MCF 10A (cell line): ENCODE measurements around the gene CALHM5. TPM values are rescaled to one million over a fixed set of nuclear protein-coding genes. Genes with fewer than 3 reads are reported as not detected.

Source experiments
- BruUV-seq: library from RNA; stranded (reverse); fragments of 400-500 nt; replicated peaks from 2 replicates; lab custom pipeline; 2021; lab: Mats Ljungman, UMichigan
- CTCF ChIA-PET: fragments of 300-600 bp; sonication (Branson Sonifier 250); formaldehyde crosslinking; extraction: SDS; loops from one replicate; lab custom pipeline; 2021; ENCODE audit warnings: antibody characterized with exemption, inconsistent platforms; lab: Yijun Ruan, JAX
- POLR2A ChIA-PET: fragments of 300-600, 350-650 bp; sonication (Branson Sonifier 250); formaldehyde crosslinking; extraction: SDS; loops from one replicate; lab custom pipeline; 2020; ENCODE audit warnings: antibody characterized with exemption, inconsistent platforms; lab: Yijun Ruan, JAX
- DNase-seq: peaks from one replicate; pipeline ENCODE4 v3.0.0-alpha.2; 2018; ENCODE audit not compliant: unreplicated experiment
- H3K27ac Mint-ChIP-seq: one replicate; pipeline ENCODE4 v1.8.0; 2022; ENCODE audit warnings: mild to moderate bottlenecking, low read depth, mixed read lengths; ENCODE audit not compliant: unreplicated experiment
- H3K27me3 Mint-ChIP-seq: one replicate; pipeline ENCODE4 v1.8.0; 2022; ENCODE audit warnings: mixed read lengths; ENCODE audit not compliant: insufficient read depth, unreplicated experiment
- H3K36me3 Mint-ChIP-seq: one replicate; pipeline ENCODE4 v1.8.0; 2022; ENCODE audit warnings: mild to moderate bottlenecking, moderate library complexity, mixed read lengths; ENCODE audit not compliant: insufficient read depth, unreplicated experiment
- H3K4me1 Mint-ChIP-seq: one replicate; pipeline ENCODE4 v1.8.0; 2022; ENCODE audit warnings: mixed read lengths; ENCODE audit not compliant: insufficient read depth, unreplicated experiment
- H3K4me3 Mint-ChIP-seq: one replicate; pipeline ENCODE4 v1.8.0; 2022; ENCODE audit warnings: mild to moderate bottlenecking, moderate library complexity, mixed read lengths; ENCODE audit not compliant: unreplicated experiment
- H3K9me3 Mint-ChIP-seq: one replicate; pipeline ENCODE4 v1.8.0; 2022; ENCODE audit warnings: mixed read lengths; ENCODE audit not compliant: unreplicated experiment
- intact Hi-C: fragments of 100-400 bp; cut with micrococcal nuclease; formaldehyde crosslinking; loops from 2 replicates; pipeline ENCODE4 v1.14.1; 2022
- total RNA-seq: library from RNA; stranded (reverse); gene quantifications from 2 replicates; pipeline ENCODE4 v1.2.3, GENCODE V29; 2022
- TF ChIP-seq, protein P1 (sequence below): fragments of 200-600 bp; IDR thresholded peaks from one replicate; pipeline ENCODE4 v1.8.0; 2022; ENCODE audit warnings: antibody characterized with exemption, mild to moderate bottlenecking; ENCODE audit not compliant: unreplicated experiment

CALHM5 gene
- total RNA-seq, 1 experiment from 2014 or later: not detected

DNA sequence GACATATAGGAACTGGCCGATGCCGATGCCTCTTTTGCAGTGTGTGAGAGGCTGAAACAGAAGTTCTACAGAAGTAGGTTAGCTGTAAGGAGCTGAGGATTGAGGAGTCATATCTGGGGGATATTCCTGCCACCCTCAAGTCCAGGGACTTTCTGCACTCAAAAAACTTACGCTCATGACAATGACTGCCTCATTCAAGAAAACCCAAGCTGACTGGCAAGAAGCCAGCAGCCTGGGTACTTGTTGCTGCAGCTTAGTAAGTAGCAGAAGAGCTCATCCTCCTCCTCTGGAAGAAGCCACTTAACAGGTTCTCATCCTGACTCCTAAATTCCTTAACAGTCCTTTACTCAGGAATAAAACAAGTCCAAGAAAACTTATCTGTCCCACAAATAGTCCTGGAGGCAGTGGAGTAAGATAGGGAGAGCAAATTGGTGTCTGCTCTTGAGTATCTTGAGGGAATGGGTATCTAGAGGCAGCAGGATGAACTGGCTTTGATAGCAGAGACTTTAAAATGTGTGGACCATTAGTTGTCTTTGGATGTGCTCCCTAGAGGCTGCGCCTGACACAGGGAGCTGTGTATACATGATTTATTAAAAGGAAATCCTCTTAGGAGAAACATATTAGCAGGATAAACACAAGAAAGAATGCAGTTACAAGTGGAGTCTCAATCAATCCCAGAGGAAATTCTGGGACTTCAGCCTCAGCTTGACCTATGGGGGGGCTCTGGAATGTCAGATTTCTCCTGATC is 7.4 kb downstream of the CALHM5 start:
- ChIA-PET POLR2A (interaction anchor here (1.5 kb wide), 1 partner anchor 229 kb away, joined by 4 read pairs; no protein-coding TSS in a partner anchor), CTCF (interaction anchor here (1.3 to 2.2 kb wide), 3 partner anchors 14 to 250 kb away, joined by 3 to 11 read pairs (median 7); no protein-coding TSS in a partner anchor)
- intact Hi-C loops: no loop called here
- DNase-seq: no peak
- H3K9me3 Mint-ChIP-seq: no peaks in the 10 kb centered on the region
- no peak overlapping the region for H3K4me3 Mint-ChIP-seq
- H3K27me3 Mint-ChIP-seq: no peaks in the 10 kb centered on the region
- no peaks in the 10 kb centered on the region for H3K4me1 Mint-ChIP-seq
- no peaks in the 10 kb centered on the region for H3K36me3 Mint-ChIP-seq
- no TSS peak for BruUV-seq
- H3K27ac Mint-ChIP-seq: no peak overlapping the region
- TF ChIP-seq, protein P1, sequence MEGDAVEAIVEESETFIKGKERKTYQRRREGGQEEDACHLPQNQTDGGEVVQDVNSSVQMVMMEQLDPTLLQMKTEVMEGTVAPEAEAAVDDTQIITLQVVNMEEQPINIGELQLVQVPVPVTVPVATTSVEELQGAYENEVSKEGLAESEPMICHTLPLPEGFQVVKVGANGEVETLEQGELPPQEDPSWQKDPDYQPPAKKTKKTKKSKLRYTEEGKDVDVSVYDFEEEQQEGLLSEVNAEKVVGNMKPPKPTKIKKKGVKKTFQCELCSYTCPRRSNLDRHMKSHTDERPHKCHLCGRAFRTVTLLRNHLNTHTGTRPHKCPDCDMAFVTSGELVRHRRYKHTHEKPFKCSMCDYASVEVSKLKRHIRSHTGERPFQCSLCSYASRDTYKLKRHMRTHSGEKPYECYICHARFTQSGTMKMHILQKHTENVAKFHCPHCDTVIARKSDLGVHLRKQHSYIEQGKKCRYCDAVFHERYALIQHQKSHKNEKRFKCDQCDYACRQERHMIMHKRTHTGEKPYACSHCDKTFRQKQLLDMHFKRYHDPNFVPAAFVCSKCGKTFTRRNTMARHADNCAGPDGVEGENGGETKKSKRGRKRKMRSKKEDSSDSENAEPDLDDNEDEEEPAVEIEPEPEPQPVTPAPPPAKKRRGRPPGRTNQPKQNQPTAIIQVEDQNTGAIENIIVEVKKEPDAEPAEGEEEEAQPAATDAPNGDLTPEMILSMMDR: no peak

DNA sequence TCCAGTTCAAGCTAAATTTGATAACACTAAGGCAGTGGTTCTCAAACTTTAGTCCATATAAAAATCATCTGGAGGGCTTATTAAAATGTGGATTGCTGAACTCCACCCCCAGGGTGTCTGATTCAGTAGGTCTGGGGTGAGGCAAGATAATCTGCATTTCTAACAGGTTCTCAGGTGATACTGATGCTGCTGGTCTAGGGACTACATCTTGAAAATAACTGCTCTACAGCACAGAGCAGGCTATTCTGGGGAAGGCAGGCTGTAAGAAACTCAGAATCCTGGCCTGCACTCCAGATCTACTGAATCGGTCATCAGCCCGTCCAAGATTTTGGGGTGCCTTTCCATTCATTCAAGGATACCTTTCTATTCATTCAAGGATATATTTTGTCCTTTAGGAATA is 11.5 kb downstream of the CALHM5 start:
- Mint-ChIP-seq H3K27ac (no peak overlapping the region), H3K27me3 (no peaks in the 10 kb centered on the region), H3K4me3 (no peak overlapping the region), H3K4me1 (no peaks in the 10 kb centered on the region), H3K9me3 (no peaks in the 10 kb centered on the region), H3K36me3 (no peaks in the 10 kb centered on the region)
- no peak for DNase-seq
- BruUV-seq: no TSS peak
- ChIA-PET CTCF (interaction anchor here (1.5 to 1.7 kb wide), 3 partner anchors 9 to 12 kb away, joined by 4 to 6 read pairs (median 5); partner anchors contain the start of gene CALHM5), POLR2A (interaction anchor here (0.7 to 1.2 kb wide), 4 partner anchors 11 to 316 kb away, joined by 3 to 6 read pairs (median 4); partner anchors contain the start of gene CALHM5)
- intact Hi-C loops: no loop called here
- TF ChIP-seq, protein P1: no peak

DNA sequence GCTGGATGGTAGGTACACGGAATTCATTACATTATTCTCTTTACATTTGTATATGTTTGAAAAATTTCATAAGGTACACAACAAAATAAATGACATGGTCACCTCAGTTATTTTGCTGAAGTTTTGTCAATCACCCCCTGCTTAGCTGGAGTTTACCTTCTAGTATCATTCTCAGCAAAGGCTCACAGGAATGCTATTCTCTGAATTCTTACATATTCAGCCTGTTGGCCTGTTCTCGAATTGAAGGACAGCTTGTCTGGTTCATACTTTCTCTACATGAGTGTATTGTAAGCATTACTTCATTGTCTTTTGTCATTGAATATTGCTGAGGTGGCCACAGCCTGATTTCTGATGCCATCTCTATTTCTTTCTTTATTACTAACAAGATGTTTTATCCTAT is 12.8 kb downstream of the CALHM5 start:
- peaks cover 10% of the 10 kb centered on the region for H3K4me1 Mint-ChIP-seq
- DNase-seq: no peak
- H3K4me3 Mint-ChIP-seq: no peak overlapping the region
- no peaks in the 10 kb centered on the region for H3K36me3 Mint-ChIP-seq
- H3K9me3 Mint-ChIP-seq: no peaks in the 10 kb centered on the region
- no TSS peak for BruUV-seq
- POLR2A ChIA-PET: interaction anchor here (1.3 kb wide), 1 partner anchor 393 kb away, joined by 3 read pairs; no protein-coding TSS in a partner anchor
- intact Hi-C loops: no loop called here
- H3K27me3 Mint-ChIP-seq: no peaks in the 10 kb centered on the region
- H3K27ac Mint-ChIP-seq: no peak overlapping the region
- TF ChIP-seq, protein P1: no peak
- CTCF ChIA-PET: interaction anchor here (2.1 kb wide), 1 partner anchor 12 kb away, joined by 5 read pairs; no protein-coding TSS in a partner anchor

DNA sequence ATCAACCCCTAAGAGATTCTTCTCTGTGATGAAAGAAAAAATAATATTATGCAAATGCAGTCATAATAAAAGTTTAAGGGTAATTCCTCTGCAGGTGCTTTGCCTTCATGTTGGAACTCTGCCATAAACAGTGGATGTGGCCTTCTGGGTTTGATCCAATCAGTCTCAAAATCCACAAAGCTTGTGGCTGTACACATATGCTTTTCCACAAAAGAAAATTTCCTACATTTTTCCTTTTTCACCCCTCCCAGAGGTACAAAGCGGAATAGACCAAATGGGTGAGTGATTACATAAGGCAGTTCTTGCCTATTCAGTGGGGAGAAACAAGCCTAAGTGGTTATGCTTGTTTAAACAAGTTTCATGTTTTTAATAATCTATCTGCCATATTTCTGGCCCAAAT is 16.7 kb downstream of the CALHM5 start:
- TF ChIP-seq, protein P1: no peak
- intact Hi-C loops: no loop called here
- CTCF ChIA-PET: interaction anchor here (0.8 to 1.9 kb wide), 4 partner anchors 15 to 259 kb away, joined by 3 to 11 read pairs (median 4); partner anchors contain the start of gene CALHM5
- DNase-seq: no peak
- Mint-ChIP-seq H3K36me3 (no peaks in the 10 kb centered on the region), H3K4me1 (peaks cover 19% of the 10 kb centered on the region), H3K27ac (no peak overlapping the region), H3K27me3 (no peaks in the 10 kb centered on the region), H3K4me3 (no peak overlapping the region), H3K9me3 (no peaks in the 10 kb centered on the region)
- POLR2A ChIA-PET: interaction anchor here (0.8 kb wide), 1 partner anchor 77 kb away, joined by 3 read pairs; no protein-coding TSS in a partner anchor
- no TSS peak for BruUV-seq
